Putamen (tissue), 1 donor: ENCODE results near the gene TLCD1.
"Not testable (repeated sequence)": the region's sequence is repeated elsewhere in the genome, so short reads cannot be mapped to it uniquely, and the experiment has no call there.

Experiments
- DNase-seq: peaks from one replicate; pipeline ENCODE4 v3.0.0-alpha.2; 2016; ENCODE audit warnings: low spot score

The TLCD1 gene

GRCh38 chr17:28728364-28729200, 2.5 kb upstream of the TLCD1 start, which contains the start of gene NEK8:
Gene NEK8 (plus strand): TSS chr17:28728788. CDS start chr17:28728814, 26 bp downstream.
- DNase-seq = peak; percentile 91

GRCh38 chr17:28726627-28727491, 826 bp upstream of the TLCD1 start:
- DNase-seq = peak; percentile 89

GRCh38 chr17:28725660-28726225, 290 bp downstream of the TLCD1 start:
- no peak for DNase-seq

GRCh38 chr17:28725166-28725659, 820 bp downstream of the TLCD1 start:
- no peak for DNase-seq

- DNase-seq = no peak
Observed at GRCh38 chr17:28724500-28725165, 1.4 kb downstream of the TLCD1 start.

GRCh38 chr17:28723836-28724499, 2.1 kb downstream of the TLCD1 start:
- not testable (repeated sequence) for DNase-seq

GRCh38 chr17:28723159-28723835, 2.7 kb downstream of the TLCD1 start:
- no peak for DNase-seq

GRCh38 chr17:28722417-28723158, 3.4 kb downstream of the TLCD1 start:
- no peak for DNase-seq

- not testable (repeated sequence) for DNase-seq
Observed at GRCh38 chr17:28720997-28721329, 5.1 kb downstream of the TLCD1 start.

- DNase-seq = no peak
Observed at GRCh38 chr17:28720247-28720996, 5.6 kb downstream of the TLCD1 start.

- DNase-seq = no peak
Observed at GRCh38 chr17:28719021-28719433, 7.0 kb downstream of the TLCD1 start.

GRCh38 chr17:28718333-28719020, 7.6 kb downstream of the TLCD1 start:
- DNase-seq = no peak

GRCh38 chr17:28717578-28718332, 8.3 kb downstream of the TLCD1 start, which contains the start of gene RAB34:
Gene RAB34 (minus strand): TSS chr17:28717868. CDS start chr17:28717266, 602 bp downstream.
- no peak for DNase-seq

- no peak for DNase-seq
Observed at GRCh38 chr17:28716740-28717577, 9.1 kb downstream of the TLCD1 start.

GRCh38 chr17:28715217-28715616, 10.8 kb downstream of the TLCD1 start:
- DNase-seq = no peak

- no peak for DNase-seq
Observed at GRCh38 chr17:28714281-28714680, 11.8 kb downstream of the TLCD1 start.
